Adrenal gland (tissue), 12 donors: ENCODE results near the gene BCL2A1. TPM values are rescaled to one million over a fixed set of nuclear protein-coding genes. Genes with fewer than 3 reads are reported as not detected.
"Not testable (repeated sequence)": the region's sequence is repeated elsewhere in the genome, so short reads cannot be mapped to it uniquely, and the experiment has no call there.

Experiments used
- DNase-seq, 7 donors: peaks; one replicate each; pipeline ENCODE4 v3.0.0-alpha.2; 2019 to 2020
- H3K27ac ChIP-seq, 5 donors: fragments of 200-600 bp; sonication (generic) in 4 of 5; 1 replicate in 3 of 5; 2 replicates in 2 of 5; pipeline versions ENCODE4 v1.5.1 to v1.8.0; 2016 to 2020; ENCODE audit warnings: mild to moderate bottlenecking in 1 of 5
- H3K27me3 ChIP-seq: fragments of 200-600 bp; 2 replicates; pipeline ENCODE4 v1.8.0; 2021
- H3K36me3 ChIP-seq, 2 donors: fragments of 200-600 bp; replicated peaks in 1 of 2; 1 replicate in 1 of 2; 2 replicates in 1 of 2; pipeline versions ENCODE4 v1.5.1 to v1.8.0; 2018 to 2022
- H3K4me1 ChIP-seq, 2 donors: fragments of 200-600 bp; replicated peaks in 1 of 2; 1 replicate in 1 of 2; 2 replicates in 1 of 2; pipeline versions ENCODE4 v1.5.1 to v1.8.0; 2018 to 2021
- H3K4me3 ChIP-seq, 4 donors: fragments of 200-600 bp; sonication (generic) in 3 of 4; one replicate each; pipeline ENCODE4 v1.5.1; 2016 to 2018
- H3K9me3 ChIP-seq, 3 donors: fragments of 200-600 bp; sonication (generic) in 1 of 3; replicated peaks in 1 of 3; 1 replicate in 2 of 3; 2 replicates in 1 of 3; pipeline versions ENCODE4 v1.5.1 to v1.8.0; 2016 to 2021
- POLR2A ChIP-seq, 2 donors: fragments of 450-650 bp; IDR thresholded peaks; one replicate each; pipeline ENCODE4 v1.6.1; 2017; ENCODE audit warnings: antibody characterized with exemption in 2 of 2, mild to moderate bottlenecking in 2 of 2, moderate library complexity in 1 of 2
- WGBS, 4 donors: extraction: QIAGEN DNeasy Blood & Tissue Kit in 2 of 4; methylation state at CpG; one replicate each; pipeline versions ENCODE4 v1.1.5 to v1.1.7; 2013 to 2017; 5-methylcytosine and 5-hydroxymethylcytosine counted together
- intact Hi-C, 2 donors: fragments of 100-400 bp; cut with DNase I; formaldehyde crosslinking; loops; one replicate each; pipeline versions ENCODE4 v1.14.1 to v1.15.0; 2022 to 2023
- polyA plus RNA-seq, 3 donors: library from polyadenylated mRNA; stranded (reverse); fragments of 200-250 nt in 2 of 3; fragments of 350-450 nt in 1 of 3; fragmentation: Illumina TruSeq in 1 of 3; extraction: RNeasy Lipid Tissue Mini Kit (QIAGEN cat#74804) in 1 of 3; gene quantifications; one replicate each; pipeline ENCODE4 v1.2.3, GENCODE V29; 2013 to 2014
- total RNA-seq, 9 donors: library from RNA; depleted of rRNA in 4 of 9; stranded (reverse); fragments of >200 nt in 4 of 9; fragments of 120-200 nt in 1 of 9; fragmentation: NEBNext Ultra II Directional in 1 of 9; extraction: Animal tissue kit (Norgen Biotek cat#: 25700) in 1 of 9; gene quantifications; one replicate each; pipeline versions ENCODE4 v1.1.0 to v1.2.4, GENCODE V29; 2013 to 2023
- TF ChIP-seq, protein P1 (sequence below), 6 experiments: fragments of 450-650 bp in 4 of 6; fragments of 200-600 bp in 2 of 6; sonication (generic) in 1 of 6; IDR thresholded peaks; 1 replicate in 5 of 6; 2 replicates in 1 of 6; pipeline versions ENCODE4 v1.5.1 to v1.8.0; 2016 to 2021; ENCODE audit warnings: antibody characterized with exemption in 6 of 6, mild to moderate bottlenecking in 2 of 6, moderate library complexity in 1 of 6
- donor health status: healthy with polysubstance abuse.
- donor health status: Bipolar disorder and iron deficiency.
- donor health status: DM: yes; HTN: yes; CAD: no.
- donor health status: DM: no; HTN: no; CAD: no.
- donor health status: DM: no; HTN: no; CAD: no.
- donor health status: DM: yes; HTN: yes; CAD: no.

The BCL2A1 gene
- total and polyA plus RNA-seq, 12 donors, result 0.56 to 19.1 (median 1.4) TPM; not detected in 1

DNA sequence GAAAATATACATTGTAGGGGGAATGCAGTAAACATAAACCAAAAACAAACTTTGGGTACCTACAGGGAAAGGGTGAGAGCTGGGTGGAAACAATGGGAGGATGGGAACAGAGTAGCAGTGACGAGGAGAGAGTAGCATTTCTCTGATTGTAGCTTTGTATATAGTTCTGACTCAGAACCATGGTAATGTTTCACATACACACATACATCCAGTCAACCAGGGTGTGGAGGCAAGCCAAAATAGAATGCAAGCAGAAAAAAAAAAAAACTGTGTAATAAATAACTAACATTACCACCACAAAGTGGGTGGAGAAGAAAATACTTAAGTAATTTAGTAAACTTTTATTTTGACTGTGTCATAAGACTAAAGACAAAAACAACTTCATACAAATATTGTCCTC is 27.2 kb downstream of the BCL2A1 start:
- WGBS, 4 donors, result 52 to 81% (median 64%) methylated on average over 1 of the region's 1 CpG
- H3K36me3 ChIP-seq, result no peaks in the 10 kb centered on the region
- TF ChIP-seq POLR2A (IDR thresholded peaks at IDR 0.05), result no peak
- TF ChIP-seq, protein P1, sequence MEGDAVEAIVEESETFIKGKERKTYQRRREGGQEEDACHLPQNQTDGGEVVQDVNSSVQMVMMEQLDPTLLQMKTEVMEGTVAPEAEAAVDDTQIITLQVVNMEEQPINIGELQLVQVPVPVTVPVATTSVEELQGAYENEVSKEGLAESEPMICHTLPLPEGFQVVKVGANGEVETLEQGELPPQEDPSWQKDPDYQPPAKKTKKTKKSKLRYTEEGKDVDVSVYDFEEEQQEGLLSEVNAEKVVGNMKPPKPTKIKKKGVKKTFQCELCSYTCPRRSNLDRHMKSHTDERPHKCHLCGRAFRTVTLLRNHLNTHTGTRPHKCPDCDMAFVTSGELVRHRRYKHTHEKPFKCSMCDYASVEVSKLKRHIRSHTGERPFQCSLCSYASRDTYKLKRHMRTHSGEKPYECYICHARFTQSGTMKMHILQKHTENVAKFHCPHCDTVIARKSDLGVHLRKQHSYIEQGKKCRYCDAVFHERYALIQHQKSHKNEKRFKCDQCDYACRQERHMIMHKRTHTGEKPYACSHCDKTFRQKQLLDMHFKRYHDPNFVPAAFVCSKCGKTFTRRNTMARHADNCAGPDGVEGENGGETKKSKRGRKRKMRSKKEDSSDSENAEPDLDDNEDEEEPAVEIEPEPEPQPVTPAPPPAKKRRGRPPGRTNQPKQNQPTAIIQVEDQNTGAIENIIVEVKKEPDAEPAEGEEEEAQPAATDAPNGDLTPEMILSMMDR (IDR thresholded peaks at IDR 0.05), result no peak
- H3K27me3 ChIP-seq, result peaks cover 6% of the 10 kb centered on the region
- no peak overlapping the region for H3K27ac ChIP-seq
- no peaks in the 10 kb centered on the region for H3K4me1 ChIP-seq
- no peaks in the 10 kb centered on the region for H3K9me3 ChIP-seq
- no peak overlapping the region for H3K4me3 ChIP-seq
- intact Hi-C loops, result no loop called here
- no peak for DNase-seq

DNA sequence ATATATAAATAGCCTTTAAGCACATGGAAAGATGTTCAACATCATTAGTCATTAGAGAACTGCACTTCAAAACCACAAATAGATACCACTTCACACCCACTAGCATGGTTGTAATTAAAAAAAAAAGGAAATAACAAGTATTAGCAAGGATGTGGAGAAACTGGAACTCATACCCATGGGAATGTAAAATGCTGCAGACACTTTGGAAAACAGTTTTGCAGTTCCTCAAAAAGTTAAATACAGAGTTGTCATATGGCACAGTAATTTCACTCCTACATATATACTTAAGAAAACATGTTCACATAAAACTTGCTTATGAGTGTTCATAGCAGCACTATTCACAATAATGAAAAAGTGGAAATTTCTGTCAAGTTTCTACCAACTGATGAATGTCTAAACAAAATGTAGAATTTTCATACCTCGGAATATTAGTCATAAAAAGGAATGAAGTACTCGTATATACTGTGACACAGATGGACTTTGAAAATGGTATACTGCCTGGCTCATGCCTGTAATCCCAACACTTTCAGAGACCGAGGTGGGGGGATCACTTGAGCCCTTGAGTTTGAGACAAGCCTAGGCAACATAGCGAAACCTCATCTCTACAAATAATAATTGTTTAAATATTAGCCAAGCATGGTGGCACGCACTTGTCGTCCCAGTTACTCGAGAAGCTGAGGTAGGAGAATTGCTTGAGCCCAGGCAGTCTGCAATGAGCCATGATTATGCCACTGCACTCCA is 28.1 kb downstream of the BCL2A1 start:
- TF ChIP-seq POLR2A (IDR thresholded peaks at IDR 0.05), result no peak
- TF ChIP-seq, protein P1 (IDR thresholded peaks at IDR 0.05), result no peak
- Histone ChIP-seq H3K27me3 (peaks cover 6% of the 10 kb centered on the region), H3K27ac (no peak overlapping the region), H3K4me3 (no peak overlapping the region), H3K4me1 (no peaks in the 10 kb centered on the region), H3K9me3 (no peaks in the 10 kb centered on the region), H3K36me3 (no peaks in the 10 kb centered on the region)
- 78 to 91% (median 84%) methylated on average over 7 of the region's 7 CpGs for WGBS, 4 donors
- intact Hi-C loops, result no loop called here
- DNase-seq, result no peak

DNA sequence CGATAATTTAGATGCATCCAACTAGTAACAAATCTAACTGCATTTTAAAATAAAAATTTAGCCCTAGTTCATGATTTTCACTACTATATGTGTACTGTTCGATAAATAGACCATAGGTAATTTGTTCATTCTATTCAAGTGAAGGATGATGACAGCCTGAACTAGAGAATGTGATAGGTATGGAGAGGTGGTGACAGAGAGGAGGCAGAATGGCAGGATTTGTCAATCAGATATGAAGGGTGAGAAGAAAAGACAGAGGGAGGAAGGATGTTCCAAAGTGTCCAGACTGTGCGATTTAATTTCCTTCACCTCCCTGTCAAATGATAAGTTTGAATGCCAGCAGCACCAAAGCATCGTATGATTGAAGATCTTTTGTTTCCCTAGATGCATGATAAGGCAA is 31.6 kb downstream of the BCL2A1 start:
- TF ChIP-seq POLR2A (IDR thresholded peaks at IDR 0.05), result no peak
- TF ChIP-seq, protein P1 (IDR thresholded peaks at IDR 0.05), result no peak
- DNase-seq, result no peak
- 85 to 90% (median 86%) methylated on average over 4 of the region's 4 CpGs for WGBS, 4 donors
- Histone ChIP-seq H3K27me3 (peaks cover 9% of the 10 kb centered on the region), H3K9me3 (no peaks in the 10 kb centered on the region), H3K36me3 (no peaks in the 10 kb centered on the region), H3K4me3 (no peak overlapping the region), H3K4me1 (no peaks in the 10 kb centered on the region), H3K27ac (no peak overlapping the region)
- intact Hi-C loops, result no loop called here

GRCh38 chr15:79938143-79938542 is 32.9 kb downstream of the BCL2A1 start:
- H3K4me3 ChIP-seq, result no peak overlapping the region
- H3K36me3 ChIP-seq, result no peaks in the 10 kb centered on the region
- no peak for DNase-seq
- no peaks in the 10 kb centered on the region for H3K9me3 ChIP-seq
- H3K27ac ChIP-seq, result no peak overlapping the region
- H3K4me1 ChIP-seq, result no peaks in the 10 kb centered on the region
- TF ChIP-seq, protein P1 (IDR thresholded peaks at IDR 0.05), result no peak
- TF ChIP-seq POLR2A (IDR thresholded peaks at IDR 0.05), result no peak
- whole genome bisulfite sequencing, 4 donors, result 38 to 54% (median 47%) methylated on average over 1 of the region's 1 CpG
- peaks cover 9% of the 10 kb centered on the region for H3K27me3 ChIP-seq
- intact Hi-C loops, result no loop called here

DNA sequence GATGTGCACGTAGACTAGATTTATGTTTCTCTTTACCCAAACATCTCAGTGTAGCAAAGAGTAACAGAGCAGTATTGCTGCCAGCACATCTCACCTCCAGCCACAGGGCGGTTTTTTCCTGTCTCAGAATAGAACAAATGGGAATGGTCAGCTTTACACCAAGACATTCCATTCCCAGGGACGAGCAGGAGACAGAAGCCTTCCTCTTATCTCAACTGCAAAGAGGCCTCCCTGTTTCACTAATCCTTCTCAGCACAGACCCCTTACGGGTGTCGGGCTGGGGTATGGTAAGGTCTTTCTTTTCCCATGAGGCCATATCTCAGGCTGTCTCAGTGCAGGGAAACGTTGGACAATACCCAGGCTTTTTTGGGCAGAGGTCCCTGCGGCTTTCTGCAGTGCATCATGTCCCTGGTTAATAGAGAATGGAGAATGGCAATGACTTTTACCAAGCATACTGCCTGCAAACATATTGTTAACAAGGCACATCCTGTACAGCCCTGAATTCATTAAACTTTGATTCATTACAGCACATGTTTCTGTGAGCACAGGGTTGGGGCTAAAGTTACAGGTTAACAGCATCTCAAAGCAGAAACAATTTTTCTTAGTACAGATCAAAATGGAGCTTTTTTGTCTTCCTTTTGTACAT is 35.3 kb downstream of the BCL2A1 start:
- H3K4me3 ChIP-seq, H3K27me3 ChIP-seq, intact Hi-C loops, H3K9me3 ChIP-seq, H3K36me3 ChIP-seq, H3K27ac ChIP-seq, H3K4me1 ChIP-seq, DNase-seq: not testable (repeated sequence)
- WGBS, 4 donors, result 50 to 58% (median 53%) methylated on average over 7 of the region's 7 CpGs
